A549 (cell line): ENCODE results near the gene ZSCAN2. TPM values are rescaled to one million over a fixed set of nuclear protein-coding genes. Genes with fewer than 3 reads are reported as not detected.

Experiments used
- ATAC-seq, 2 experiments: fragments of 200-7000 bp in 1 of 2; fragments of >200 bp in 1 of 2; cut with Nextera tagmentation in 1 of 2; cut with Tn5 transposase in 1 of 2; 3 replicates each; pipeline versions ENCODE4 v1.8.0 to v1.9.1; 2018 to 2020; ENCODE audit warnings: mild to moderate bottlenecking in 1 of 2, moderate library complexity in 1 of 2
- CTCF ChIA-PET: fragments of 300-600 bp; sonication (Branson Sonifier 250); formaldehyde crosslinking; extraction: SDS; loops from one replicate; lab custom pipeline; 2021; ENCODE audit warnings: antibody characterized with exemption, inconsistent platforms; lab: Yijun Ruan, JAX
- POLR2A ChIA-PET: fragments of 350-600 bp; formaldehyde crosslinking; extraction: SDS; loops from one replicate; lab custom pipeline; 2021; ENCODE audit warnings: antibody characterized with exemption, inconsistent platforms; lab: Yijun Ruan, JAX
- DNase-seq, 2 experiments: peaks; one replicate each; pipeline versions ENCODE4 v3.0.0 to v3.0.0-alpha.2; 2011 to 2016; ENCODE audit warnings: low read depth in 1 of 2, low spot score in 1 of 2
- FAIRE-seq: peaks from 2 replicates; lab custom pipeline; 2011; peaks lifted over from hg19 to GRCh38; lab: Jason Lieb, UNC
- H3K27ac ChIP-seq, 2 experiments: fragments of >200 bp; sonication (Bioruptor Twin); formaldehyde crosslinking; 3 replicates each; pipeline ENCODE4 v1.5.1; 2016 to 2017
- H3K4me1 ChIP-seq: fragments of >200 bp; sonication (Bioruptor Twin); formaldehyde crosslinking; 3 replicates; pipeline ENCODE4 v1.6.1; 2016
- H3K4me2 ChIP-seq: fragments of >200 bp; sonication (Bioruptor Twin); formaldehyde crosslinking; 3 replicates; pipeline ENCODE4 v1.6.1; 2016
- H3K4me3 ChIP-seq: fragments of >200 bp; sonication (Bioruptor Twin); formaldehyde crosslinking; 3 replicates; pipeline ENCODE4 v1.5.1; 2016
- H3K9me3 ChIP-seq: fragments of >200 bp; sonication (Bioruptor Twin); formaldehyde crosslinking; 3 replicates; pipeline ENCODE4 v1.6.1; 2016
- CBX8 ChIP-seq: fragments of 200-600 bp; sonication (generic); IDR thresholded peaks from 2 replicates; pipeline ENCODE4 v1.6.1; 2016
- CHD2 ChIP-seq: fragments of 150-350 bp; IDR thresholded peaks from 2 replicates; pipeline ENCODE4 v1.6.1; 2014; ENCODE audit warnings: low read length; ENCODE audit not compliant: partially characterized antibody
- FOSB ChIP-seq: fragments of 250-450 bp; sonication (Bioruptor Pico); IDR thresholded peaks from 2 replicates; pipeline ENCODE4 v1.5.0; 2020; ENCODE audit warnings: mild to moderate bottlenecking, moderate library complexity
- FOXS1 ChIP-seq: fragments of 250-450 bp; sonication (Bioruptor Pico); IDR thresholded peaks from 2 replicates; pipeline ENCODE4 v1.5.0; 2020; ENCODE audit warnings: mild to moderate bottlenecking, moderate library complexity
- GATA3 ChIP-seq: IDR thresholded peaks from 2 replicates; pipeline ENCODE4 v1.6.1; 2012; ENCODE audit warnings: borderline replicate concordance
- HMGXB4 ChIP-seq: fragments of 250-450 bp; sonication (Bioruptor Pico); IDR thresholded peaks from 2 replicates; pipeline ENCODE4 v1.5.0; 2021; ENCODE audit warnings: mild to moderate bottlenecking, moderate library complexity, borderline replicate concordance
- HOXA7 ChIP-seq: fragments of 250-450 bp; sonication (Bioruptor Pico); IDR thresholded peaks from 2 replicates; pipeline ENCODE4 v1.5.0; 2020; ENCODE audit warnings: mild to moderate bottlenecking, moderate library complexity
- HOXB13 ChIP-seq: fragments of 250-450 bp; sonication (Bioruptor Pico); IDR thresholded peaks from 2 replicates; pipeline ENCODE4 v1.5.0; 2020; ENCODE audit warnings: low read depth, mild to moderate bottlenecking, moderate library complexity
- JUN ChIP-seq, 2 experiments: fragments of >200 bp; sonication (Bioruptor Twin); formaldehyde crosslinking; IDR thresholded peaks; 2 replicates in 1 of 2; 3 replicates in 1 of 2; pipeline ENCODE4 v1.6.1; 2016 to 2017
- JUNB ChIP-seq: fragments of >200 bp; sonication (Bioruptor Twin); formaldehyde crosslinking; IDR thresholded peaks from 2 replicates; pipeline ENCODE4 v1.6.1; 2016
- KDM5A ChIP-seq: fragments of 200-600 bp; sonication (generic); IDR thresholded peaks from 2 replicates; pipeline ENCODE4 v1.6.1; 2016; ENCODE audit warnings: antibody characterized with exemption, mild to moderate bottlenecking
- MAFK ChIP-seq: fragments of 450-650 bp; IDR thresholded peaks from 2 replicates; pipeline ENCODE4 v1.6.1; 2014; ENCODE audit not compliant: partially characterized antibody
- MAX ChIP-seq: IDR thresholded peaks from 2 replicates; pipeline ENCODE4 v1.6.1; 2012
- MAZ ChIP-seq: fragments of 150-350 bp; IDR thresholded peaks from 2 replicates; pipeline ENCODE4 v1.6.1; 2014; ENCODE audit warnings: antibody characterized with exemption, low read depth, low read length, borderline replicate concordance
- MYC ChIP-seq: IDR thresholded peaks from 2 replicates; pipeline ENCODE4 v1.6.1; 2012; ENCODE audit warnings: mild to moderate bottlenecking, inconsistent platforms, low read length, improper control_type of control experiment, borderline replicate concordance
- POLR2AphosphoS2 ChIP-seq: conservative IDR thresholded peaks from 2 replicates; pipeline ENCODE4 v1.6.1; 2012; ENCODE audit warnings: low read length, improper control_type of control experiment, inconsistent platforms
- RAD21 ChIP-seq, 2 experiments: fragments of >200 bp in 1 of 2; sonication (Bioruptor Twin) in 1 of 2; formaldehyde crosslinking in 1 of 2; IDR thresholded peaks in 1 of 2; conservative IDR thresholded peaks in 1 of 2; 2 replicates in 1 of 2; 3 replicates in 1 of 2; pipeline ENCODE4 v1.6.1; 2012 to 2018; ENCODE audit warnings: inconsistent platforms in 1 of 2
- REST ChIP-seq: fragments of 200-600 bp; sonication (generic); IDR thresholded peaks from 2 replicates; pipeline ENCODE4 v1.6.1; 2016; ENCODE audit warnings: antibody characterized with exemption, mild to moderate bottlenecking, moderate library complexity
- RNF2 ChIP-seq: fragments of 200-600 bp; sonication (generic); IDR thresholded peaks from 2 replicates; pipeline ENCODE4 v1.6.1; 2016; ENCODE audit warnings: low read depth, mild to moderate bottlenecking, antibody characterized with exemption, moderate library complexity, borderline replicate concordance
- SMC3 ChIP-seq: fragments of >200 bp; sonication (Bioruptor Twin); formaldehyde crosslinking; IDR thresholded peaks from 3 replicates; pipeline ENCODE4 v1.6.1; 2018; ENCODE audit warnings: inconsistent platforms
- TFCP2L1 ChIP-seq: fragments of 250-450 bp; sonication (Bioruptor Pico); IDR thresholded peaks from 2 replicates; pipeline ENCODE4 v1.5.0; 2021; ENCODE audit warnings: mild to moderate bottlenecking
- WGBS: methylation state at CpG from one replicate; pipeline ENCODE4 v1.1.6; 2017; ENCODE audit errors: missing lambda C conversion rate; 5-methylcytosine and 5-hydroxymethylcytosine counted together
- polyA plus RNA-seq, 4 experiments: library from polyadenylated mRNA; depleted of rRNA in 3 of 4; stranded (reverse); fragments of >200 nt; fragmentation: RNase III in 1 of 4; extraction: RNeasy Plus Mini Kit Qiagen cat#74134 plus additional on column Dnase treatment in 1 of 4; gene quantifications; 2 replicates in 3 of 4; 3 replicates in 1 of 4; pipeline ENCODE4 v1.2.3, GENCODE V29; 2011 to 2017
- TF ChIP-seq, protein P1 (sequence below): fragments of >200 bp; sonication (Bioruptor Twin); formaldehyde crosslinking; IDR thresholded peaks from 3 replicates; pipeline ENCODE4 v1.5.1; 2016
- TF ChIP-seq, protein P2 (sequence below): fragments of >200 bp; sonication (Bioruptor Twin); formaldehyde crosslinking; IDR thresholded peaks from 2 replicates; pipeline ENCODE4 v1.6.1; 2016

The ZSCAN2 gene
- polyA plus RNA-seq, 2 of the 4 experiments (the other 2 are of a cell fraction), result 16.5 to 17.5 TPM

DNA sequence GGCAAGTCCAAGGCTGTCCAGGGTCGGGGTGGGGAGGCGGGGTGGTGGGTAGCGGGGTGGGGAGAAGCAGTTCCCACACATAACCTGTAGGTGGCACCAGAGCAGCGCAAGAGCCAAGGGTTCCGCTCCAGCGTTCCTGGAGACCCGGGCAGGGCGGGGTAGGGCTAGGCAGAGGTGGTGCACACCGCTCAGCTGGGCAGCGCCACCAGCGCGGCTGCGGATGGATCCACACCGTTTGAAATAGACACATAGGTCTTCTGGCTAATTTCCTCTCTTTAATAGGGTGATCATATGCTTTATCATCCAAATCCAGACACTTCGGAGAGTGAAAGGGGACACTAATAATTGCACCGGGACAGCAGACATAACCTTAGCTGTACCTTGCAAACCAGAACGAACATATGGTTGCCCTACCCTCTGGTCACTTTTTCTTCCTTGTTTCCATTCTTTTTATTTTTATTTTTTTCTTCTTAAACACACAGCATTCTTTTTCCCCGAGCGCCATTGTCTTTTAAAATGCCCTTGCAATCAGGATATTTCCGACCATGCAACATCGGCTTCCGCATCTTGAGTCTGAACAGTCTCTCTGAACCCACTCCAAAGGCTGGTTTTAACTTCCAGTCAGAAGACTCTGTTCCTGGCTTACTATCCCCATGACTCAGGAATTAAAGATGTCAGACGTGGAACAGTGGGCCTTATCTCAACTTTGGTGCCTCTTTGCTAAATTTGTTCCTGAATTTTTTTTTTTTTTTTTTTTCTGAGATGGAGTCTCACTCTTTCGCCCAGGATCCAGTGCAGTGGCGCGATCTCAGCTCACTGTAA is 12.5 kb upstream of the ZSCAN2 start:
- H3K4me3 ChIP-seq, result peak overlapping the region; percentile 33
- peaks cover 9% of the 10 kb centered on the region; the same call in 2 of the 3 replicates for H3K4me1 ChIP-seq
- TF ChIP-seq MAX (peak; percentile 48; the same call in 1 of the 2 replicates), REST (no peak), RAD21 (conservative IDR thresholded peaks at IDR 0.05 in 1 of 2, IDR thresholded peaks at IDR 0.05 in 1 of 2) (peak; percentile 90 to 99), SMC3 (peak; percentile 90), MAFK (no peak), KDM5A (peak; percentile 30; the same call in 1 of the 2 replicates), JUN (IDR thresholded peaks at IDR 0.05) (peak in 1 of 2 experiments; percentile 53; a peak in 1 of 5 replicates), MAZ (peak; percentile 91; the same call in 1 of the 2 replicates)
- TF ChIP-seq, protein P1, sequence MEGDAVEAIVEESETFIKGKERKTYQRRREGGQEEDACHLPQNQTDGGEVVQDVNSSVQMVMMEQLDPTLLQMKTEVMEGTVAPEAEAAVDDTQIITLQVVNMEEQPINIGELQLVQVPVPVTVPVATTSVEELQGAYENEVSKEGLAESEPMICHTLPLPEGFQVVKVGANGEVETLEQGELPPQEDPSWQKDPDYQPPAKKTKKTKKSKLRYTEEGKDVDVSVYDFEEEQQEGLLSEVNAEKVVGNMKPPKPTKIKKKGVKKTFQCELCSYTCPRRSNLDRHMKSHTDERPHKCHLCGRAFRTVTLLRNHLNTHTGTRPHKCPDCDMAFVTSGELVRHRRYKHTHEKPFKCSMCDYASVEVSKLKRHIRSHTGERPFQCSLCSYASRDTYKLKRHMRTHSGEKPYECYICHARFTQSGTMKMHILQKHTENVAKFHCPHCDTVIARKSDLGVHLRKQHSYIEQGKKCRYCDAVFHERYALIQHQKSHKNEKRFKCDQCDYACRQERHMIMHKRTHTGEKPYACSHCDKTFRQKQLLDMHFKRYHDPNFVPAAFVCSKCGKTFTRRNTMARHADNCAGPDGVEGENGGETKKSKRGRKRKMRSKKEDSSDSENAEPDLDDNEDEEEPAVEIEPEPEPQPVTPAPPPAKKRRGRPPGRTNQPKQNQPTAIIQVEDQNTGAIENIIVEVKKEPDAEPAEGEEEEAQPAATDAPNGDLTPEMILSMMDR, result peak; percentile 97
- H3K4me2 ChIP-seq, result peak overlapping the region; percentile 82
- peak; percentile 93 to 98 for DNase-seq
- WGBS, result 31% methylated on average over 23 of the region's 26 CpGs
- peak; percentile 99 to 100 for ATAC-seq
- POLR2A ChIA-PET, result interaction anchor here (0.6 to 1.6 kb wide), 9 partner anchors 10 to 392 kb away, joined by 3 to 9 read pairs (median 5); partner anchors contain the start of genes WDR73 and ZSCAN2
- no peak for FAIRE-seq
- H3K27ac ChIP-seq, result peak overlapping the region; percentile 66 to 82
- peaks cover 5% of the 10 kb centered on the region; the same call in 2 of the 3 replicates for H3K9me3 ChIP-seq
- CTCF ChIA-PET, result interaction anchor here (0.6 to 11.6 kb wide), 73 partner anchors 8 to 851 kb away, joined by 3 to 162 read pairs (median 4); partner anchors contain the start of genes SEC11A, WDR73 and ZSCAN2

DNA sequence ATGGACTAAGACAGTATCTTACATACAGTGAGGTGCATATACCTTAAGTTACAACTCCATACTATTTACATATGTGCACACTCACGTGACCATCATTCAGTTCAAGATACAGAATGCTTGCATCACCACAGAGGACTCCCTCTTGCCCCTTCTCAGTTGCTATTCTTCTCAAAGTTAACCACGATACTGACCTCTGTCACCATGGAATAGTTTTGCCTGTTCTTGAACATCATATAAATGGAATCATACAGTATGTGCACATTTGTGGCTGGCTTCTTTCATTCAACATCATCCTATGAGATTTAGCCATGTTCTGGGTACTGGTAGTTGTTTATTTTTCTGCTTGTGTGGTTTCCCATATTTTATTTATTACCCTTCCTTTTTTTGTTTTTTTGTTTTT is 10.4 kb upstream of the ZSCAN2 start:
- WGBS, result 60% methylated on average over 2 of the region's 2 CpGs
- CTCF ChIA-PET, result interaction anchor here (1.1 to 11.6 kb wide), 4 partner anchors 9 to 578 kb away, joined by 3 to 162 read pairs (median 15); partner anchors contain the start of gene ZSCAN2

More for the DNA sequence above, 10.4 kb upstream of the ZSCAN2 start:
- H3K27ac ChIP-seq, result no peak overlapping the region
- TF ChIP-seq POLR2AphosphoS2 (no peak), FOSB (CRISPR knock-in tag) (no peak), GATA3 (no peak), RNF2 (no peak), MYC (no peak), HMGXB4 (CRISPR knock-in tag) (no peak), HOXB13 (CRISPR knock-in tag) (no peak), HOXA7 (CRISPR knock-in tag) (no peak), CHD2 (no peak), TFCP2L1 (no peak), CBX8 (no peak), FOXS1 (CRISPR knock-in tag) (no peak), JUNB (no peak)
- TF ChIP-seq, protein P2, sequence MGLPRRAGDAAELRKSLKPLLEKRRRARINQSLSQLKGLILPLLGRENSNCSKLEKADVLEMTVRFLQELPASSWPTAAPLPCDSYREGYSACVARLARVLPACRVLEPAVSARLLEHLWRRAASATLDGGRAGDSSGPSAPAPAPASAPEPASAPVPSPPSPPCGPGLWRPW, result no peak
- TF ChIP-seq, all 56 proteins: peak for 0
- Histone ChIP-seq H3K4me2 (no peak overlapping the region), H3K4me3 (no peak overlapping the region), H3K9me3 (peaks cover 8% of the 10 kb centered on the region; the same call in 2 of the 3 replicates), H3K4me1 (peaks cover 9% of the 10 kb centered on the region; the same call in 2 of the 3 replicates)
- DNase-seq (no peak), FAIRE-seq (no peak), ATAC-seq (no peak)
- POLR2A ChIA-PET, result interaction anchor here (1.3 kb wide), 1 partner anchor 10 kb away, joined by 3 read pairs; no protein-coding TSS in a partner anchor
